ENCODE results near the gene TMEM208. TPM values are rescaled to one million over a fixed set of nuclear protein-coding genes. Genes with fewer than 3 reads are reported as not detected.
A peak's percentile ranks its signal among the peaks of the same experiment; 100 is the strongest.

Gene TMEM208
- total RNA-seq, 1 experiment from 2014 or later: 37.1 TPM

DNA sequence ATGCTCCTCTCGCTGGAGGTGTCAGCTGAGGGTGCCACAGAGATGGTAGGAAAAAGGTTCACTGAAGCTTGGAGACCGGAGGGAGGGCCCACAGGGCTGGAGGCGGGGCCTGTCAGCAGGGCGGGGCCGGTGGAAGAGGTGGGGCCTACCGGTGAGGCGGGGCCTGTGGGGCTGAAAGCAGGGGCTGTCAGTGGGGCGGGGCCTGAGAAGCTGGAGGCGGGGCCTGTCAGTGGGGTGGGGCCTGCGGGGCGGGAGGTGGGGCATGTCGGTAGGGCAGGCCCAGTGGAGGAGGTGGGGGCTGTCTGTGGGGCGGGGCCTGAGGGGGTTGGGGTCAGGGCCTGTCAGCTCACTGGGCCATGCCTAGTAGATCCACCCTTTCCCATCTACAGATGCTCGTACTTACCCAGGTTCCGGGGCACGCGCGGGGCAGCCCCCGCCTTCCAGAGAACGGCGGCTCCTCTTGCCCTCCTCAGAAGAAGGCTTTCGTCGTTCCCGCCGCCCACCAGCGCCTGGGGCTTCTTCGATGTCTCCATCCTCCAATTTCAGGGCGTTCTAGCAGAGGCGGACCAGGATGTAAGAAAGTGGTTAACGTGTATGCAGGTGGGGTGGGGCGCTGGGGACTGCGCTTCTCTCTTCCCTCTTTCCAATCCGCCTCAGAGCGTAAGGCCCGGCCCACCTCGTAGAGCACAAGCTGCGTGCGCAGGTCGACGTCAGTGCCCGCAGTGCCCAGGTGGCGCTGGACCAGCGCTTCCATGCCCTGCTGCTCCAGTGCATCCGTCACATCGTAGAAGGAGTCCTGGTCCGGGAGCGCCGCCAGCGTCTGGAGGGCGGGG lies 9.8 kb downstream of the TMEM208 start:
- peak; percentile 44 for DNase-seq (ENCODE audit: low read depth)

DNA sequence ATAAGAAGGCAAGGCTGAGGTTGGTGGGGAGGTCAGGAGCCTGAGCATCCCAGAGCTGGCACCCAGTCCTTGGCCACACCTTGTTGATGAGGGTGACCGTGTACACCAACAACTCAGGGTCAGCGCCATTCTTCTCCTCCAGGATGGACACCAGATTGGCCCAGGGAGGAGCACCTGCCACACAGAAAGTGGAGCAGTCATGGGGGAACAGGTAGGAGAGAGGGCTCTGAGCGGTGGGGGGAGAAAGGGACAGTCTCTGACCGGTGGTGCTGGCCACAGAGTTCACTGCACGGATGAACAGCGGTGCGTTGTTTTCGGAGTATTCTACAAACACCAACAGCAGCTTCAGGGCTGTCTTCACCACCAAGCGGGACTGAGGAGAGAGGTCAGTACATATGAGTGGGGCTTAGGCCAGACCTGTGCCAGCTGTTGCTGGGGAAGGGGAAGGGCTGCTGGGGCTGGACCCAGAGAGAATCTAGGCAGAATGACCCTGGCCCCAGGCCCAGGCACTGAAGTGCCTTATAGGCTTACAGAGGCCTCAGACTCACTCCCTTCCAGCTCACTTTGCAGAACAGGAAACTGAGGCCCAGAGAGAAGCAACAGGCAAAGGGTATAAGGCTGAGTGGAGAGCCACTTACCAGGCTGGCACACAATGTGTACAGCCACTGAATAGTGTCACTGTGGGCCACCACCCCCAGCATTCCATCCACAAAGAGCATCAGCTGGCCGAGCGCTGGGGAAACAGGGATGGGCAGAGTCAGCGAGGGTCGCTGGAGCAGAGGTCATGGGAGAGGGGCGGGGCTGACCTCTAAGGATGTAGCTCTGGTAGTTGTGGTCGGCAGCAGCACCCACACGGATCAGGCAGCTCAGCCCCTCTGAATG lies 10.7 kb downstream of the TMEM208 start:
- DNase-seq (ENCODE audit: low read depth): no peak

DNA sequence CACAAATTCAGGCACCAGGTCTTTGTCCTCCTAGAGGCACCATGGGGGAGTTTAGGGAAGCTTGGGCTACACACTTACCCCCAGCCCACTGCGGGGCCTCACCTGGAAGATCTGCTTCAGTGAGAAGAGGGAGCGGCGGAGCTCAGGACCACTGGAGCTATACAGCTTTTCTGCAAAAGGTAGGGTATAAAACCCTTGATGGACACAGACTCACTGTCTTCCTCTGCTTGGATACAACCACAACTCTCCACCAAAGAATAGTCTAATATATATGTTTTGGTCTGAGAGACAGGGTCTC lies 11.3 kb downstream of the TMEM208 start:
- DNase-seq (ENCODE audit: low read depth): no peak

DNA sequence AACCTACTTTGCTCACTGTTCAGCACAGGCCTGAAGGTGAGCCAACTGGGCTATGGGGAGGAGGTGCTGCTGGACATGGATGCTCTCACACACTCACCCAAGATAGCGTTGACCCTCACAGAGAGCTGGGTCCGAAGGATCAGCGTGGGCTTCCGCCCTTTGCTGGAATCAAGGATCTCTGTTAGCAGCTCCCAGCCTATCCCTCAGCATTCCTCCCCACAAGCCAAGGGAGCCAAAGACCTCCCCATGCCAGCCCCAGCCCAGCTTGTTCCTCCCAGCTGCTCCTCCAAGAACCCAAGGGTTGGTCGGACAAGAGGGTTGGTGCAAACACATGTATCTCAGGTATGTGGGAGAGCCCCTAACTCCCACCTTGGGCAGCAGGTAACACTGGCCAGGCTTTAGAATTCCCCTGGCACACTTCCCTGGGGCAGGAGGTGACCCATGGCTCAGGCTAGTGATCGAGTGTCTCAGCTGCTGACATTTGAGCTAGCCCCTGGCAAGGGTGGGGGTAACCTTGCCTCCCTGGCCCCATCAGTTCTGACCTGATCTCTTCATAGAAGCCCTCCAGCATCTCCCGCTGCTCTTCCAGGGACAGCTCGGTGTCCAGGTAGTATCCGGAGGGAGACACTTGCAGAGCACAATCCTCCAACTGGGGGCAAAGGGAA lies 12.0 kb downstream of the TMEM208 start:
- DNase-seq (ENCODE audit: low read depth): no peak

DNA sequence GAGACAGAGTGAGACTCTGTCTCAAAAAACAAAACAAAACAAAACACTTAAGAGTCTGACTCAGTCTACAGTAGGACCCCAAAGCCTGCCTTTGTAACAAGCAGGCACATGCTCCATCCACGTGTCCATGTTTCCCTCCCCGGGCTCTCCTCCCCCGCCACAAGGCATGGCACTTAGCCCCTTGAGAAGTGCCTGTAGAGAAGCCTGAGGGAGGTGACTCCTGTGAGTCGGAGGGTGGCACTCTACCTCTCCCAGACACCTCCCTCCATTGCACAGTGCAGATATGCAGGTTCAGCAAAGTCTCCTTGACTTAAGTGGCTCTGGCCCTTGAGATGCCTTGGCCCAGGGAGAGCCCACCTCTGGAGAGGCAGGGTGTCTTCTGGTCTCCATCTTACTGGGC lies 13.6 kb downstream of the TMEM208 start:
- peak; percentile 59 for DNase-seq (ENCODE audit: low read depth)

DNA sequence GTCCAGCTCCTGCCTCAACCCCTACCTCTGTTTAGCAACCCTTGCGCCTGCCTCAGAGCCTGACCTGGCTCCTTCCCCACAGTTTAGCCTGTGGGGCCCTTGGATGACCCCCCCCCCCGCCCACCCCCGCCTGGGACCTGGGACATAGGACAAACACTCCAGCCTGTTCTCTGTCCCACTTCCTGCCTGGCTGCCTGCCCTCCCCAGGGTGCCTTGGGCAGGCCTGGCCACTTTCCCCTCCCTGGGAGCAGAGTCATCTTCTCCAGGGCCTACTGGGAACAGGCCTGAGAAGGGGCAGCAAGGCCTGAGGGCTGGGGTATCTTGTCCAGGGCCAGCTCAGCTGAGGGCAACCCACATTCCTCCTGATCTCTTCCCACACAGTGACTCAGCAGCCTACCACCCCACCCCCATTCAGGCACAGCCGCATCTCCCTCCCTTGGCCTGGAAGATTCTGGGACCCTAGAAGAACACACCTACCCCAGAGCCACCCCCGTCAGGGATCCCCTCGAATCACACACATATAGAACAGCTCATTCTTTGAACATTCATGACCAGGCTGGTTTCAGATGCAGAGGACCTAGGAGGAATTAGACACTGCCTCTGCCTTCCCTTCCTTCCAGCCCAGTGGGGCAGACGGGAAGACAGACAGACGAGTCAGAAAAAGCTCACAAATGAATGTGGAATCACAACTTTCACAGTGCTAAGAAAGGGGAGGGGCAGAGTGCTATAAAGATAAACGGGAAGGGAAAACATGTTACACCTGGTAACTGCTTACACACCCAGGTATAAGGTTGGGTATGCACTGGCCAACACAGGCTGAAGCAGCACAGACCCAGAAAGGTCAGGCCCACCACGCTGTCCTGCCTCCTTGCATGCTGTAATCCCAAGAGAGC lies 14.3 kb downstream of the TMEM208 start:
- DNase-seq (ENCODE audit: low read depth): peak; percentile 98

DNA sequence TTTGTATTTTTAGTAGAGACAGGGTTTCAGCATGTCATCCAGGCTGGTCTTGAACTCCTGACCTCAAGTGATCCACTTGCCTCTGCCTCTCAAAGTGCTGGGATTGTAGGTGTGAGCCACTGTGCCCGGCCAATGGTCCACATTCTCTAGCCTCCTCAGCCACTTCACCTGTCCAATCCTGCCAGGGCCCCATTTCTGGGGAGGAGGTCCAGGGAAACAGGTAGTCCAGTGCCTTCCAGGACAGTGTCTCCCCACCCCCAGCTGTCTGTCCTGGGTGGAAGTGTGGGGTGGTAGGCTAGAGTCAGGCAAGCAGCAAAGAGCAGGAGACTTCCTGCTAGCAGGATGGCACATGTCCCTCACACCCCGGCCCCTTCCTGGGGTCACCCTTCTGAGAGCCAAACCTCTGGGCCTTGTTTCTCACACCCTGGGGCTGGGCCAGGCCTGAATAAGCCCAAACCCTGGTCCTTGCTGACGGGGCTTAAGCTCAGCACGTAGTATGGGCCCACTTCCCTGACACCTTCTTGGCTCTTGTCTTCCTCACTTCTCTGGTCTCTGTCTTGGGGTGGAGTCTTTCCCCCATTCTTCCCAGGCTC lies 15.3 kb downstream of the TMEM208 start:
- DNase-seq (ENCODE audit: low read depth): no peak

DNA sequence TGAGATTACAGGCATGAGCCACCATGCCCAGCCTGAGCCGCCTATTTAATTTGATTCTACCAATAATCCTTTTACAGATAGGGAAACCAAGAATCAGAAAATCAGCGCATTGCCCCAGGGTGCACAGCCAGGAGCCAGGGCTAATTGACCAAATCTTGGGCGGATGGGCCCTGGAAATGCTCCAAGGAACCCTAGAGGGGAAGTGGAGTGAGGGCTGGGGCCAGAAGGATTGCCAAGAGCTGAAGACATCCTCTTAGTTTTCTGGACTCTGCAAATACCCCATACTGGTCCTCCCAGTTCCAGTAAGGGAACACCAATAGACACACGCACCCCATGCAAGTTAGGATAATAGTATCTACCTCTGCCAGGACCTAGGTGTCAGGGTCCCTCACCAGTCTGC lies 16.6 kb downstream of the TMEM208 start:
- DNase-seq (ENCODE audit: low read depth): peak; percentile 54

DNA sequence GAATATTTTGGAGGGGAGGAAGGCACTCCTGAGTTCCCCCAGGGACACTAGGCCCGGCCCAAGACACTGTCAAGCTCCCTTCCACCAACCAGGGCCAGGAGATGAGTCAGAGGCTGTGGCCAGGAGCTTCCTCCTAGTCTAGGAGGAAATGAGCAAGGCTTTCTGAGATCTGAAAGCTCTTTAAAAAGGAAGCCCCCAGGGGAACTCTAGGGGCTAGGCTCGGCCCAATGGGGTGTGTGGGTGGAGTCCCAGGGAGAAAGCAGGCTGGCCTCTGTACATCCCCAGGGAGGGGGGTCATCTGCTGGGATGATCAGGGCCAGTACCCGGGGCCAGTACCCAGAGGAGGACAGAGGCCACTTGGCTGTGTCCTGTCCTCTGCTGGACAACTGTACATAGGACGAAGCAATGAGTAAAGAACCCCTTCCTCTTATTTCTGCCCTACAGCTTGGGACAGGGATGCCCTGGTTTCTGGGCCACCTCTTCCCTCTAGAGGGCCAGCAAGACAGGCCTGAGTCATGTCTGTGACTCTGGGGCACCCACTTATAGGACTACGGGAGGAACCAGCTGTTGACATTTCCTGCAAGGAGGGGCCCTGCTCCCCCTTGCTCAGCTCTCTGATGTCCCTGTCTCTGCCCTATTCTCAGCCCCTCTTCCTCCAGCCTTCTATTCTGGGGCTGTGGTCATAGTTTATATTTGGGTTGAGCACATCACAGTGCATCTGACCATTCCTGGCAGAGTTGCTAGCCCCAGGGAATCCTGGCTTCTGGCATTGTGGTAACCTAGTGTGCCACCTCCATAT lies 17.7 kb downstream of the TMEM208 start:
- DNase-seq (ENCODE audit: low read depth): peak; percentile 99

DNA sequence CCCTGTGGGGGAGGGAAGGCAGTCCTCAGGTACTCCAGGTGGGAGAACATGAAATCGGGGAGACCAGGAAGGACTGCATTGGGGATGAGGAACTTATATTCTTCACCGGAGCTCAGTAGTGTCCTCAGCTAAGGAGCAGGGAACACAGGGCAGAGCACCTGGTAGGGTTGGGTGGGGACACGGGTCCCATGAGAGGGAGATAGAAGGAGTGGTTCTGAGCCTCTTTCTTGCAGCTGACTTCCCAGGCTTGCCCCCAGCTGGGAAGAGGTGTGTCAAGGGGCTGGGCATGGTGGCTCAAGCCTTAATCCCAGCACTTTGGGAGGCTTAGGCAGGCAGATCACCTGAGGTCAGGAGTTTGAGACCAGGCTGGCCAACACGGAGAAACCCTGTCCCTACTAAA lies 18.3 kb downstream of the TMEM208 start:
- DNase-seq (ENCODE audit: low read depth): no peak

DNA sequence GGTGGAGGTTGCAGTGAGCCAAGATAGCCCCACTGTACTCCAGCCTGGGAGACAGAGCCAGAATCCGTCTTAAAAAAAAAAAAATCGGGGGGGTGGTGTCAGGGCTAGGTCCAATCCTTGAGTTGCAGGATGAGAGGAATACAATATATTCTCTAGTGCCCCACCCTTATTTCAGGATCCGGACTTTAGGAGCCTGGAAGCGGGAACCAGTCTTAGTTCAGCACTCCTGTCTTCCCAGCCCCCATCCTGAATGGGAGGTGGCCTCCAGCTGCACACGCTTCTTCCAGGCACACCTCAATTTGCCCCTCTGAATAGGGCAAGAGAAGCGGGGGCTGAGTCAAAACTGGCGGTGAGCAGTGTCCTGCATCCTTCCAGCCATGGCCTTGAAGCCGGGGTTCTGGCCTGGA lies 18.7 kb downstream of the TMEM208 start:
- DNase-seq (ENCODE audit: low read depth): no peak

DNA sequence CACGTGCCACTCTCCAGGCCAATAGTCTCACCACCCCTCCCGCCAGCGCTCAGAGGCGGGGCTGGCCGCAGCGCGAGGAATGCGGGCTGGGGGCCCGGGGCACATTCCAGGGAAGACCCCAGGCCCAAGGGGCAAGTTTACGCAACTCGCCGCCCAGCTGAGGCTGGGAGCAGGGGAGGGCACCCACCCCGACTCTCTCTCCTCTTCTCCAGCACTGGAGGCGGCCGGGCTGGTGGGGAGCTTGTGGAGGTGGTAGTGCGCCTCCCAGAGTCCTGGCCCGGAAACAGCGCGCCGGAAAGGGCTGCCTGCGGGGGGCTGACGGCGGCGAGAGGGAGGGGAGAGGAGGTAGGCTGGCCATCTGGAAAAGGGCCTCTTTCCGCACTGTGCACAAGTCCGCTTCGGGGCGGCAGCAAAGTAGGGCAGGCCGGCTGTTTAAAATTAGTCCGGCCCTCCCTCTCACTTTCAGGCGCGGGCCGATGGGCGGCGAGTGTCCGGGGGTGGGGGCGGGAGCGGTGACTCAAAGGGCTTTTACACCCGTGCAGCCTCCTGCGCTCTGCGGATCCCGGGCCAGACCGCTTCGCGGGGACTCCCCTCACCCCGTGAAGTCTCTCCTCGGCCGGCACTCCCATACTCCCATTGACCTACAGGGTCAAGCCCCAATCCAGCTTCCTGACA lies 19.3 kb downstream of the TMEM208 start:
- DNase-seq (ENCODE audit: low read depth): peak; percentile 96

DNA sequence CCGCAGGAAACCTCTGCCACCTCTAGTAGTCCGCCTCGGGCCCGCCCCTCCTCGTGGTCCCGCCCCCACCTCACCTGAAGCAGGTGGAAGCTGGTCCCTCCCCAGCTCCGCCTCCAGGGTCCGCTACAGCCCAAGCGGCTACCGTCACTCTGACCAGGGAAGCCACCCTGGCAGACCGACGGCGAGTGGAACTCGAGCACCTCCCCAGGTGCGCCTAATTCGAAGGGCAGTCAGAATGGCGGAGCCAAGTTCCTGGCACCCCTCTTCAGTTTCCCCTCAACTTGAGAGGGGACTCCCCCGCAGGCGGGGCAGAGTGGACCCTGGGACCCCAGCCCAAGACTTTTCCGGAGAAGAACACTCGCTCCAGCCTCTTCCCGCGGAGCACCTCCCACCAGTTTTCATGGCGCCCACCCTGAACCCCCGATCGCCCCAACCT lies 19.8 kb downstream of the TMEM208 start:
- DNase-seq (ENCODE audit: low read depth): no peak

DNA sequence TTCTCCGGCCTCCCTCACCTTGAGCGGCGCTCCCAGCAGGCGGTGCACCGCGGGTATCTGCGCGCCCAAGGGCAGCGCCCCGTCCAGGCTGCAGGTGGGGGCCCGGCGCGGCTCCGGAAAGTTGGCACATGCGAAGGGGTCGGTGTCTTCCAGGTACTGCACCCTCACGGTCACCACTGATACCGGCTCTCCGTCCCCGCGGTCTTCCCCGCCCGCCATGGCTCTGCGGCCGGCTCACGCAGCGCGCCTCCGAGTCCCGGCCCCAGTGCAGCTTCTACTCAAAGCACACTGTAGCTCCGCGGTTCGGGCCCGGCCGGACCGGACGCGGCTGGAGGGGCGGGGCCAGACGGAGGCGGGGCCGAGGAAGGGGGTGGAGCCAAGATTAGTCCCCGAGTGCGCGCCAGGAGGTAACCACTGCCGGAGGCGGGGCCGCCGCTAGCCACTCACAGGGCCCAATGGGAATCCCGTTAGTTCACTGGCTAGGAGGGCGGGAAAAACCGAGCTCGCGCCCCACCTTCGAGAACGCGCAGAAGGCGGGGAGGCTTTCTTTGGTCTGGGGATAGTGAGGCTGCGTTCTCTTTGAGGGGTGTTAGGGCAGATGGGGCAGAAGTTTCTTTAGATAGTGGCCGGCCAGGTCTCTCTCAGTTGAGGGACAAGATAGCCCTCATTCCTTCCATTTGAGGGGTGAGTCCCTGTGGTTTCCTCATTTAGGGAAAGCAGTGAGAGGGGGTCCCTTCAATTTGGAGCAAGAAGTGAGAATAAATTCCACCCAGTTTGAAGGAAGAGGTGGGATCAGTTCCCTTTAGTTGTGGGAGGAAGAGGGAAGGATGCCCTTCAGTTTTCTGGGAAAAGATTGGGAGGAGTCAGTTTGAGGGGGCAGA lies 20.5 kb downstream of the TMEM208 start, which contains the start of gene FHOD1:
TSS of gene FHOD1 (minus strand) at position 290 of the 881 bp plus-strand sequence. CDS start at position 219, 71 bp downstream.
- DNase-seq (ENCODE audit: low read depth): peak; percentile 95

DNA sequence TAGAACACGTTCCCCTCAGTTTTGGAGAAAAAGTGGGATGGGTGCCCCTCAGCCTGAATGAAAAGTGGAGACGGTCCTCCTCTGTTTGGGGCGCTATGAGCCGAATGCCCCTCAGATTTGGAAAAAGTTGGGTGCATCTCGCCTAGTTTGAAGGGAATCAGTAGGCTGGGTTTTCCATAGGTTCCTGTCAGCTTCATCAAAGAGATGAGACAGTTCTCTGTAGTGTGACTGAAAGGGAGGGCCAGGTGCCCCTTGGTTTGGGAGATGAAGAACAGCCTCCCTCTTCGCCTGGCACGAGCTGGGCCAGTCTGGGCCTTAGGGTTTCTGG lies 21.1 kb downstream of the TMEM208 start:
- peak; percentile 39 for DNase-seq (ENCODE audit: low read depth)

DNA sequence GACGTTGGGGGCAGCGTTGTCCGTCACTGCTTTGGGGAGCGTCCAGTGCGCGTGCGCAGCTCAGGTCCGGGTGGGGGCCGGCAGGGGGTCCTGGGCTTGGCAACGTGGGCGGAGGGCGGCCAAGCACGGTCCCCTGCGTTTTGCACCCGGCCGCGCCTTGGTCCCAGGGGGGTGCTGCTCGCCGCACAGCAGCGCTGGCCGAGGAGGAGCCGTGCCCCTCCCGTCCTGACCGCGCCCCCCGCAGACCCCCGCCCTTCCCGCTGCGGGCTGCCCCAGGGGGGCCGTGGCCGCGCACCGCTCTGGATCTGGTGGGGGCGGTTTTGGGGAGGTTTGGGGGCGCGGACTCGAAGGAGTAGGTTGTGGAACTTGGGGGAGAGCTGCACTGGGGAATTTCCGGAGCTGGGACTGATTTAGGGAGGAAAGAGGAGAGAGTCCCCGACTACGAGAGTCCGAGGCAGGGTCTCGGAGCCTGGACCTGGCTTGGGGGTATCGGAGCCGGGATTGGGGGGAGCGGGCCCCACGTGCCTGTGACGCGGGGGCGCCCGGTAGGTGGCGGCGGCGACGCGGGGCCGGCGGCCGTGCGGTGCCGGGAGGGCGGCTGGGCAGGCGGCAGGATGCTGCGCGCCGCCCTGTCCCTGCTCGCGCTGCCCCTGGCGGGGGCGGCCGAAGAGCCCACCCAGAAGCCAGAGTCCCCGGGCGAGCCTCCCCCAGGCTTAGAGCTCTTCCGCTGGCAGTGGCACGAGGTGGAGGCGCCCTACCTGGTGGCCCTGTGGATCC lies 21.7 kb downstream of the TMEM208 start, which contains the start of gene SLC9A5:
TSS of gene SLC9A5 (plus strand) at position 579 of the 777 bp plus-strand sequence. CDS start at position 615, 36 bp downstream.
- DNase-seq (ENCODE audit: low read depth): peak; percentile 29

DNA sequence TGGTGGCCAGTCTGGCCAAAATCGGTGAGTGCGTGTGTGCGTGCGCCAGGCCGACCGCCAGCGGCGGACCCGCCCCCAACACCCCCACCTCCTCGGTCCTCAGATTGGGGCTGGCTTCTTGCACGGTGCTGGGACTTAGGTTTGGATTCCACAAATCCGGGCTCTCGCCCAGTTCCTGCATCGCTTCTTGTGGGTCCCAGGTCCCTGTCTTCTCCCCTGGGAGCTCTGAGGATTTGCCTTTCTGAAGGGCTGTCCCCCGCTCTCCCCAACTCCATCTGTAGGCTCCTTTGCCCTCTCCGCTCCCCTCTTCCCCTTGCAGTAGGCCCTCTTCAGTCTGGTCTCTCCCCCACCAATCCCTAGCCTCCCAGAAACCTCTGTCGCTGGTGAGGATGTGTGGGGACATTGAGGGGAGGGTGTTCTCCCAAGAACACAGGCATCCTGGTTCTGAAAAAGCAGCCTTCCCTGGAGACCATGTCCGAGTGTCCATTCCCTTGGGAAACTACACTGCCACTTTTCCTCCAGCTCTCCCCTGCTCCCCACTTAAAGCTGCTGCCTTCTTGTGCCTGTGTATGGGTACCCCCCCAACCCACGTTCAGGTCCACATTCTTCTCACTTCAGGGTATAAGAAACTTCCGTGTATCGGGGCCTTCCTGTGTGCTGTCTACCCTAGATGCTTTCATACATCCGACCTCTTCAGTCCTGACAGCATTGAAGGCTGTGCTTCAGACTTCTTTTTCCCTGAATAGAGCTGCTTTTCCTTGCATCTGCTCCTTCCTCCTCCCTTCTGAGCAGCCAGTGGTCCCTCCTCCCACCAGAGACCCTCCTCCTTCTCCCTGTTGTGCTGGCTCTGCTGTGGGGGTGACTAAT lies 22.5 kb downstream of the TMEM208 start:
- DNase-seq (ENCODE audit: low read depth): no peak
